Activated CD4-positive, alpha-beta T cell treated with anti-CD3 and anti-CD28 coated beads, Interleukin-2, amount 50 U/mL, for 16 hours (primary cell): Measurements from ENCODE around the gene ELP2.
"Not testable (repeated sequence)": the region's sequence is repeated elsewhere in the genome, so short reads cannot be mapped to it uniquely, and the experiment has no call there.

Source experiments
- DNase-seq: peaks from one replicate; pipeline ENCODE4 v3.0.0-alpha.2; 2020

Gene ELP2

GRCh38 chr18:36167692-36168218 lies 38.1 kb downstream of the ELP2 start:
- no peak for DNase-seq

GRCh38 chr18:36168296-36168695 lies 38.6 kb downstream of the ELP2 start:
- not testable (repeated sequence) for DNase-seq

- DNase-seq, result no peak
Measured at GRCh38 chr18:36169938-36170337, 40.2 kb downstream of the ELP2 start.

GRCh38 chr18:36175481-36175880 lies 45.8 kb downstream of the ELP2 start:
- DNase-seq, result no peak

GRCh38 chr18:36176177-36176584 lies 46.5 kb downstream of the ELP2 start:
- DNase-seq, result peak; percentile 13

- peak; percentile 16 for DNase-seq
Measured at GRCh38 chr18:36176711-36177110, 47.0 kb downstream of the ELP2 start.

- DNase-seq, result no peak
Measured at GRCh38 chr18:36177913-36178312, 48.2 kb downstream of the ELP2 start.

GRCh38 chr18:36179562-36180355 lies 50.1 kb downstream of the ELP2 start:
- no peak for DNase-seq

GRCh38 chr18:36181441-36181840 lies 51.7 kb downstream of the ELP2 start:
- DNase-seq, result no peak

GRCh38 chr18:36181898-36182506 lies 52.3 kb downstream of the ELP2 start:
- no peak for DNase-seq

GRCh38 chr18:36183033-36183432 lies 53.3 kb downstream of the ELP2 start:
- no peak for DNase-seq

- DNase-seq, result no peak
Measured at GRCh38 chr18:36183987-36184386, 54.3 kb downstream of the ELP2 start.

- DNase-seq, result no peak
Measured at GRCh38 chr18:36185157-36185556, 55.5 kb downstream of the ELP2 start.

- no peak for DNase-seq
Measured at GRCh38 chr18:36185901-36186460, 56.3 kb downstream of the ELP2 start.

GRCh38 chr18:36186461-36187192 lies 56.9 kb downstream of the ELP2 start:
- DNase-seq, result no peak

GRCh38 chr18:36187193-36187825 lies 57.6 kb downstream of the ELP2 start, which contains the start of gene MOCOS:
TSS of gene MOCOS (plus strand) at chr18:36187497. CDS start at chr18:36187540, 43 bp downstream.
- peak; percentile 18 for DNase-seq

GRCh38 chr18:36187826-36188721 lies 58.4 kb downstream of the ELP2 start:
- no peak for DNase-seq

- no peak for DNase-seq
Measured at GRCh38 chr18:36188916-36189315, 59.2 kb downstream of the ELP2 start.

GRCh38 chr18:36189486-36189885 lies 59.8 kb downstream of the ELP2 start:
- DNase-seq, result no peak

- no peak for DNase-seq
Measured at GRCh38 chr18:36191286-36191685, 61.6 kb downstream of the ELP2 start.

GRCh38 chr18:36191711-36192110 lies 62.0 kb downstream of the ELP2 start:
- DNase-seq, result no peak
